Nephron progenitor cell (in vitro differentiated cells): Measurements from ENCODE around the gene WDR54.
"Not testable (repeated sequence)": the region's sequence is repeated elsewhere in the genome, so short reads cannot be mapped to it uniquely, and the experiment has no call there.

Source experiments
- DNase-seq: peaks from one replicate; pipeline ENCODE4 v3.0.0; 2021
- H3K27ac Mint-ChIP-seq: 2 replicates; pipeline ENCODE4 v1.8.0; 2021; ENCODE audit warnings: mild to moderate bottlenecking, moderate library complexity, mixed read lengths
- H3K27me3 Mint-ChIP-seq: 2 replicates; pipeline ENCODE4 v1.8.0; 2021; ENCODE audit warnings: mild to moderate bottlenecking, low read depth, mixed read lengths; ENCODE audit not compliant: poor library complexity
- H3K36me3 Mint-ChIP-seq: 2 replicates; pipeline ENCODE4 v1.8.0; 2021; ENCODE audit warnings: low read depth, mixed read lengths
- H3K4me1 Mint-ChIP-seq: 2 replicates; pipeline ENCODE4 v1.8.0; 2021; ENCODE audit warnings: mixed read lengths
- H3K4me3 Mint-ChIP-seq: 2 replicates; pipeline ENCODE4 v1.8.0; 2021; ENCODE audit warnings: mild to moderate bottlenecking, moderate library complexity, mixed read lengths
- H3K9me3 Mint-ChIP-seq: 2 replicates; pipeline ENCODE4 v1.8.0; 2021; ENCODE audit warnings: mild to moderate bottlenecking, moderate library complexity, mixed read lengths
- CTCF ChIP-seq: fragments of 200-600 bp; sonication (generic); IDR thresholded peaks from 2 replicates; pipeline ENCODE4 v1.5.0; 2021; ENCODE audit warnings: antibody characterized with exemption

WDR54 gene

GRCh38 chr2:74458132-74458937 is 36.8 kb downstream of the WDR54 start, which contains the start of gene WBP1:
TSS of gene WBP1 (plus strand) at chr2:74458438. CDS start at chr2:74458603, 165 bp downstream.
- Mint-ChIP-seq H3K27me3 (no peaks in the 10 kb centered on the region), H3K4me3 (peak within 1 kb of the TSS; percentile 95), H3K36me3 (peaks cover 15% of the 10 kb centered on the region), H3K27ac (peak within 1 kb of the TSS; percentile 98), H3K4me1 (peaks cover 60% of the 10 kb centered on the region), H3K9me3 (no peaks in the 10 kb centered on the region)
- no peak for TF ChIP-seq CTCF
- peak; percentile 98 for DNase-seq

GRCh38 chr2:74458938-74459363 is 37.4 kb downstream of the WDR54 start:
- DNase-seq: no peak
- Mint-ChIP-seq H3K27ac (peak overlapping the region; percentile 70), H3K4me1 (peaks cover 62% of the 10 kb centered on the region), H3K9me3 (no peaks in the 10 kb centered on the region), H3K27me3 (no peaks in the 10 kb centered on the region), H3K36me3 (peaks cover 16% of the 10 kb centered on the region), H3K4me3 (peak overlapping the region; percentile 95)
- no peak for TF ChIP-seq CTCF

- H3K36me3 Mint-ChIP-seq: peaks cover 16% of the 10 kb centered on the region
- H3K4me3 Mint-ChIP-seq: peak overlapping the region; percentile 95
- peak overlapping the region; percentile 72 for H3K27ac Mint-ChIP-seq
- not testable (repeated sequence) for H3K9me3 Mint-ChIP-seq, H3K27me3 Mint-ChIP-seq, DNase-seq
- peaks cover 62% of the 10 kb centered on the region for H3K4me1 Mint-ChIP-seq
These were observed 38.1 kb downstream of the WDR54 start for GRCh38 chr2:74459503-74460118.

- H3K9me3 Mint-ChIP-seq, DNase-seq, H3K27me3 Mint-ChIP-seq: not testable (repeated sequence)
- Mint-ChIP-seq H3K4me3 (peak overlapping the region; percentile 95), H3K36me3 (peaks cover 16% of the 10 kb centered on the region), H3K4me1 (peaks cover 57% of the 10 kb centered on the region), H3K27ac (peak overlapping the region; percentile 72)
These were observed 38.7 kb downstream of the WDR54 start for GRCh38 chr2:74460187-74460586.

GRCh38 chr2:74461187-74462053 is 39.9 kb downstream of the WDR54 start:
- H3K4me3 Mint-ChIP-seq: peak overlapping the region; percentile 23
- DNase-seq: peak; percentile 35
- H3K36me3 Mint-ChIP-seq: peaks cover 16% of the 10 kb centered on the region
- H3K9me3 Mint-ChIP-seq: no peaks in the 10 kb centered on the region
- H3K4me1 Mint-ChIP-seq: peaks cover 55% of the 10 kb centered on the region
- no peak for TF ChIP-seq CTCF
- H3K27me3 Mint-ChIP-seq: no peaks in the 10 kb centered on the region
- no peak overlapping the region for H3K27ac Mint-ChIP-seq

GRCh38 chr2:74462054-74462785 is 40.7 kb downstream of the WDR54 start:
- no peaks in the 10 kb centered on the region for H3K27me3 Mint-ChIP-seq
- DNase-seq: no peak
- no peak overlapping the region for H3K27ac Mint-ChIP-seq
- H3K9me3 Mint-ChIP-seq: no peaks in the 10 kb centered on the region
- no peak for TF ChIP-seq CTCF
- H3K4me3 Mint-ChIP-seq: no peak overlapping the region
- H3K36me3 Mint-ChIP-seq: peaks cover 16% of the 10 kb centered on the region
- H3K4me1 Mint-ChIP-seq: peaks cover 47% of the 10 kb centered on the region
